CD4-positive, alpha-beta T cell (primary cell): ENCODE results near the gene TMEM242. TPM values are rescaled to one million over a fixed set of nuclear protein-coding genes. Genes with fewer than 3 reads are reported as not detected.

Source experiments
- ATAC-seq: fragments of 200-7000 bp; cut with Tn5 transposase; one replicate; pipeline ENCODE4 v1.10.0; 2022; ENCODE audit warnings: mild to moderate bottlenecking; ENCODE audit not compliant: poor library complexity
- CTCF ChIA-PET: fragments of 350-600 bp; sonication (Branson Sonifier 250); formaldehyde crosslinking; loops from one replicate; lab custom pipeline; 2021; ENCODE audit warnings: antibody characterized with exemption, inconsistent platforms; lab: Charles Lee
- POLR2A ChIA-PET: fragments of 350-600 bp; sonication (Branson Sonifier 250); formaldehyde crosslinking; loops from one replicate; lab custom pipeline; 2021; ENCODE audit warnings: antibody characterized with exemption, inconsistent platforms; lab: Charles Lee
- DNase-seq, 14 experiments: peaks; one replicate each; pipeline ENCODE4 v3.0.0-alpha.2; 2013 to 2020; ENCODE audit warnings: mixed read lengths in 2 of 14
- H3K27ac ChIP-seq, 2 donors: one replicate each; pipeline versions ENCODE4 v1.5.1 to v1.7.0; 2013; ENCODE audit warnings: low read length in 2 of 2, low read depth in 1 of 2, mild to moderate bottlenecking in 1 of 2
- H3K27me3 ChIP-seq, 2 experiments: 1 replicate in 1 of 2; 2 replicates in 1 of 2; pipeline versions ENCODE4 v1.6.1 to v1.7.0; 2013; ENCODE audit warnings: low read length in 2 of 2, control low read depth in 1 of 2, mild to moderate bottlenecking in 1 of 2, moderate library complexity in 1 of 2; ENCODE audit not compliant: insufficient read depth in 2 of 2, control insufficient read depth in 1 of 2
- H3K36me3 ChIP-seq: one replicate; pipeline ENCODE4 v1.6.1; 2013; ENCODE audit warnings: low read length, control low read depth; ENCODE audit not compliant: insufficient read depth
- H3K4me1 ChIP-seq: one replicate; pipeline ENCODE4 v1.6.1; 2013; ENCODE audit warnings: low read length, control low read depth; ENCODE audit not compliant: insufficient read depth
- H3K4me3 ChIP-seq: one replicate; pipeline ENCODE4 v1.5.1; 2013; ENCODE audit warnings: mild to moderate bottlenecking, low read length, moderate library complexity
- H3K9me3 ChIP-seq, 2 experiments: 1 replicate in 1 of 2; 2 replicates in 1 of 2; pipeline versions ENCODE4 v1.6.1 to v1.7.0; 2013; ENCODE audit warnings: low read length in 2 of 2, mild to moderate bottlenecking in 2 of 2, control low read depth in 1 of 2, moderate library complexity in 1 of 2; ENCODE audit not compliant: control insufficient read depth in 1 of 2, insufficient read depth in 1 of 2
- H3K27ac Mint-ChIP-seq: one replicate; pipeline ENCODE4 v1.8.0; 2020; ENCODE audit warnings: mixed read lengths
- H3K27me3 Mint-ChIP-seq: one replicate; pipeline ENCODE4 v1.8.0; 2021; ENCODE audit warnings: mixed read lengths
- H3K36me3 Mint-ChIP-seq: one replicate; pipeline ENCODE4 v1.8.0; 2021; ENCODE audit warnings: low read depth, mixed read lengths
- H3K4me1 Mint-ChIP-seq: one replicate; pipeline ENCODE4 v1.8.0; 2021; ENCODE audit warnings: low read depth, mixed read lengths
- H3K4me3 Mint-ChIP-seq: one replicate; pipeline ENCODE4 v1.8.0; 2020; ENCODE audit warnings: mild to moderate bottlenecking, mixed read lengths
- H3K9me3 Mint-ChIP-seq: one replicate; pipeline ENCODE4 v1.8.0; 2020; ENCODE audit warnings: mixed read lengths
- CTCF ChIP-seq: fragments of 200-600 bp; IDR thresholded peaks from one replicate; pipeline ENCODE4 v1.8.0; 2022; ENCODE audit warnings: antibody characterized with exemption, mild to moderate bottlenecking
- intact Hi-C, 2 experiments: fragments of 100-400 bp; cut with DNase I in 1 of 2; cut with micrococcal nuclease in 1 of 2; formaldehyde crosslinking; loops; one replicate each; pipeline versions ENCODE4 v1.15.1 to v1.9.0; 2023 to 2025; cut with DNase I, micrococcal nuclease
- total RNA-seq, 174 experiments: library from RNA in 2 of 174; stranded (reverse) in 2 of 174; gene quantifications; one replicate each; pipeline ENCODE4 v1.2.3 and lab custom pipeline; 2021 to 2026

The TMEM242 gene
- total RNA-seq, 2 experiments from 2014 or later: 13.6 to 15.6 TPM

GRCh38 chr6:157307661-157308060, 15.7 kb downstream of the TMEM242 start:
- Mint-ChIP-seq H3K4me3 (no peak overlapping the region), H3K9me3 (no peaks in the 10 kb centered on the region), H3K4me1 (peaks cover 6% of the 10 kb centered on the region), H3K27me3 (no peaks in the 10 kb centered on the region), H3K27ac (no peak overlapping the region), H3K36me3 (peaks cover 17% of the 10 kb centered on the region)
- Histone ChIP-seq H3K36me3 (peaks cover 9% of the 10 kb centered on the region), H3K27ac (no peak overlapping the region), H3K27me3 (no peaks in the 10 kb centered on the region), H3K9me3 (no peaks in the 10 kb centered on the region), H3K4me3 (no peak overlapping the region), H3K4me1 (peaks cover 6% of the 10 kb centered on the region)
- intact Hi-C loops: no loop called here
- CTCF ChIA-PET: no interaction called here
- TF ChIP-seq CTCF: no peak
- no peak for DNase-seq
- POLR2A ChIA-PET: no interaction called here
- ATAC-seq: no peak

GRCh38 chr6:157305670-157306653, 17.4 kb downstream of the TMEM242 start:
- TF ChIP-seq CTCF: no peak
- Histone ChIP-seq H3K9me3 (no peaks in the 10 kb centered on the region), H3K4me3 (no peak overlapping the region), H3K27me3 (no peaks in the 10 kb centered on the region), H3K27ac (no peak overlapping the region), H3K4me1 (peaks cover 6% of the 10 kb centered on the region), H3K36me3 (peaks cover 3% of the 10 kb centered on the region)
- DNase-seq (no peak), ATAC-seq (no peak)
- Mint-ChIP-seq H3K4me1 (peaks cover 6% of the 10 kb centered on the region), H3K9me3 (no peaks in the 10 kb centered on the region), H3K4me3 (no peak overlapping the region), H3K27me3 (no peaks in the 10 kb centered on the region), H3K27ac (no peak overlapping the region), H3K36me3 (peaks cover 15% of the 10 kb centered on the region)
- CTCF ChIA-PET: no interaction called here
- intact Hi-C loops: no loop called here
- POLR2A ChIA-PET: no interaction called here

- Histone ChIP-seq H3K27ac (no peak overlapping the region), H3K9me3 (peaks cover 0 to under 1% of the 10 kb centered on the region in 2 experiments), H3K4me1 (peaks cover 6% of the 10 kb centered on the region), H3K27me3 (no peaks in the 10 kb centered on the region), H3K4me3 (no peak overlapping the region), H3K36me3 (peaks cover 8% of the 10 kb centered on the region)
- no peak overlapping the region for H3K4me3 Mint-ChIP-seq
- ChIA-PET POLR2A (no interaction called here), CTCF (no interaction called here)
- no peaks in the 10 kb centered on the region for H3K9me3 Mint-ChIP-seq
- H3K27me3 Mint-ChIP-seq: no peaks in the 10 kb centered on the region
- no peak for DNase-seq
- peaks cover 8% of the 10 kb centered on the region for H3K36me3 Mint-ChIP-seq
- TF ChIP-seq CTCF: no peak
- no peak for ATAC-seq
- H3K27ac Mint-ChIP-seq: no peak overlapping the region
- H3K4me1 Mint-ChIP-seq: peaks cover 6% of the 10 kb centered on the region
- intact Hi-C loops: no loop called here
Measured at GRCh38 chr6:157304899-157305663, 18.2 kb downstream of the TMEM242 start.
